K562 (cell line): ENCODE results near the gene ABCA7. TPM values are rescaled to one million over a fixed set of nuclear protein-coding genes. Genes with fewer than 3 reads are reported as not detected.

ENCODE experiments used
- ATAC-seq: fragments of 200-7000 bp; cut with Tn5 transposase; 3 replicates; pipeline ENCODE4 v1.9.1; 2020; ENCODE audit warnings: moderate library complexity
- BruUV-seq: library from RNA; stranded (reverse); fragments of 400-500 nt; replicated peaks from 2 replicates; lab custom pipeline; 2021; lab: Mats Ljungman, UMichigan
- CTCF ChIA-PET: fragments of 300-600 bp; formaldehyde crosslinking; extraction: SDS; loops from one replicate; lab custom pipeline; 2021; ENCODE audit warnings: low intra/inter-chr PET ratio; lab: Yijun Ruan, JAX
- POLR2A ChIA-PET: fragments of 300-600, 350-650 bp; sonication (Branson Sonifier 250); formaldehyde crosslinking; extraction: SDS; loops from one replicate; lab custom pipeline; 2021; ENCODE audit warnings: antibody characterized with exemption, inconsistent platforms; lab: Yijun Ruan, JAX
- DNase-seq, 4 experiments: peaks; one replicate each; pipeline versions ENCODE4 v3.0.0 to v3.0.0-alpha.2; 2011 to 2018; ENCODE audit warnings: low spot score in 3 of 4, mixed read lengths in 3 of 4; ENCODE audit errors: extremely low read depth in 1 of 4
- FAIRE-seq: peaks from 2 replicates; lab custom pipeline; 2011; peaks lifted over from hg19 to GRCh38; lab: Jason Lieb, UNC
- H2AFZ ChIP-seq: 2 replicates; pipeline ENCODE4 v1.6.0; 2011; ENCODE audit warnings: low read depth, low read length, control low read depth, inconsistent platforms
- H3K27ac ChIP-seq: fragments of 200-600 bp; 3 replicates; pipeline ENCODE4 v1.8.0; 2011; ENCODE audit warnings: low read depth, mild to moderate bottlenecking, control low read depth, inconsistent platforms, low read length, moderate library complexity, mixed read lengths; ENCODE audit errors: extremely low read depth
- H3K27me3 ChIP-seq, 2 experiments: fragments of 300-600 bp in 1 of 2; 2 replicates in 1 of 2; 3 replicates in 1 of 2; pipeline versions ENCODE4 v1.6.0 to v1.8.0; 2011; ENCODE audit warnings: inconsistent platforms in 2 of 2, low read length in 2 of 2, mild to moderate bottlenecking in 1 of 2, mixed read lengths in 1 of 2, moderate library complexity in 1 of 2; ENCODE audit not compliant: control insufficient read depth in 2 of 2, insufficient read depth in 2 of 2
- H3K36me3 ChIP-seq: fragments of 300-600 bp; 3 replicates; pipeline ENCODE4 v1.8.0; 2011; ENCODE audit warnings: mild to moderate bottlenecking, low read length, inconsistent platforms; ENCODE audit not compliant: control insufficient read depth, insufficient read depth
- H3K4me1 ChIP-seq, 2 experiments: fragments of 200-600 bp in 1 of 2; replicated peaks in 1 of 2; 2 replicates in 1 of 2; 3 replicates in 1 of 2; pipeline versions ENCODE4 v1.5.1 to v1.8.0; 2011; ENCODE audit warnings: inconsistent platforms in 2 of 2, low read length in 2 of 2, mild to moderate bottlenecking in 1 of 2, mixed read lengths in 1 of 2, moderate library complexity in 1 of 2; ENCODE audit not compliant: control insufficient read depth in 2 of 2, insufficient read depth in 2 of 2
- H3K4me2 ChIP-seq: 2 replicates; pipeline ENCODE4 v1.6.1; 2011; ENCODE audit warnings: low read length, control low read depth, inconsistent platforms, mixed read lengths; ENCODE audit not compliant: insufficient read depth
- H3K4me3 ChIP-seq: fragments of 200-600 bp; sonication (generic), shearing (Covaris generic); 2 replicates; pipeline ENCODE4 v1.5.1; 2016; ENCODE audit warnings: control low read depth, inconsistent platforms
- H3K79me2 ChIP-seq: fragments of 200-600 bp; 3 replicates; pipeline ENCODE4 v1.8.0; 2011; ENCODE audit warnings: low read length, inconsistent platforms; ENCODE audit not compliant: control insufficient read depth, insufficient read depth
- H3K9ac ChIP-seq, 2 experiments: 2 replicates each; pipeline versions ENCODE4 v1.6.0 to v1.6.1; 2011; ENCODE audit warnings: low read depth in 2 of 2, low read length in 2 of 2, control low read depth in 1 of 2, inconsistent platforms in 1 of 2, mild to moderate bottlenecking in 1 of 2, mixed read lengths in 1 of 2; ENCODE audit not compliant: insufficient read depth in 1 of 2
- H3K9me1 ChIP-seq: one replicate; pipeline ENCODE4 v1.6.0; 2011; ENCODE audit warnings: inconsistent platforms, mild to moderate bottlenecking, low read length, moderate library complexity; ENCODE audit not compliant: control insufficient read depth, insufficient read depth
- H3K9me3 ChIP-seq: replicated peaks from 2 replicates; pipeline ENCODE4 v1.5.1; 2011; ENCODE audit warnings: low read depth, low read length, inconsistent platforms; ENCODE audit not compliant: control insufficient read depth, insufficient read depth
- H4K20me1 ChIP-seq: replicated peaks from 2 replicates; pipeline ENCODE4 v1.6.1; 2011; ENCODE audit warnings: low read length, inconsistent platforms, mixed read lengths; ENCODE audit not compliant: control insufficient read depth, insufficient read depth
- ARID4B ChIP-seq: sonication (generic); formaldehyde crosslinking; IDR thresholded peaks from 2 replicates; pipeline ENCODE4 v1.8.0; 2022; ENCODE audit warnings: mild to moderate bottlenecking, missing genetic modification reagents
- CHD1 ChIP-seq: fragments of 200-600 bp; sonication (generic); IDR thresholded peaks from one replicate; pipeline ENCODE4 v1.6.1; 2012; ENCODE audit warnings: mild to moderate bottlenecking, moderate library complexity, low read length, inconsistent platforms
- HLTF ChIP-seq: fragments of 450-650 bp; IDR thresholded peaks from 2 replicates; pipeline ENCODE4 v1.6.1; 2016
- JUN ChIP-seq, 2 experiments: sonication (generic) in 1 of 2; formaldehyde crosslinking in 1 of 2; IDR thresholded peaks; 2 replicates each; pipeline versions ENCODE4 v1.6.1 to v1.8.0; 2012 to 2022; ENCODE audit warnings: borderline replicate concordance in 2 of 2, mild to moderate bottlenecking in 2 of 2, improper control_type of control experiment in 1 of 2, low read depth in 1 of 2, low read length in 1 of 2, missing genetic modification reagents in 1 of 2
- MED1 ChIP-seq: sonication (generic); formaldehyde crosslinking; IDR thresholded peaks from 2 replicates; pipeline ENCODE4 v1.8.1; 2023; ENCODE audit warnings: missing genetic modification reagents, borderline replicate concordance
- RBFOX2 ChIP-seq: fragments of 200-400 bp; formaldehyde crosslinking; IDR thresholded peaks from 2 replicates; pipeline ENCODE4 v1.6.1; 2017; ENCODE audit warnings: low read depth, mild to moderate bottlenecking, low read length, moderate library complexity
- ZBTB49 ChIP-seq: sonication (generic); formaldehyde crosslinking; IDR thresholded peaks from 2 replicates; pipeline ENCODE4 v1.8.0; 2022; ENCODE audit warnings: missing genetic modification reagents, mild to moderate bottlenecking, borderline replicate concordance
- ZNF384 ChIP-seq: IDR thresholded peaks from 2 replicates; pipeline ENCODE4 v1.6.1; 2012; ENCODE audit warnings: low read depth, low read length, improper control_type of control experiment
- WGBS: fragments of 100-300 bp; shearing (Covaris generic); methylation state at CpG from one replicate; pipeline ENCODE4 v1.1.6; 2016; ENCODE audit warnings: low coverage, mixed read lengths; ENCODE audit not compliant: insufficient coverage; ENCODE audit errors: missing lambda C conversion rate; 5-methylcytosine and 5-hydroxymethylcytosine counted together
- in situ Hi-C: fragments of 300-500 bp; cut with MboI; formaldehyde crosslinking; loops from 4 replicates; pipeline ENCODE4 v1.15.0; 2018; ENCODE audit warnings: inconsistent platforms, mixed read lengths
- intact Hi-C: fragments of 100-400 bp; cut with micrococcal nuclease; formaldehyde crosslinking; loops from 2 replicates; pipeline ENCODE4 v1.14.2; 2022
- polyA plus RNA-seq, 8 experiments: library from polyadenylated mRNA; depleted of rRNA in 4 of 8; stranded (reverse) in 5 of 8; unstranded in 3 of 8; fragments of >200 nt; fragmentation: Nextera tagmentation in 2 of 8; fragmentation: Illumina TruSeq in 1 of 8; extraction: Ambion mirVana in 2 of 8; extraction: Trizol in 1 of 8; gene quantifications; 2 replicates each; pipeline versions ENCODE4 v1.2.1 to v1.2.3, GENCODE V29; 2011 to 2014; ENCODE audit warnings: inconsistent platforms in 1 of 8, missing spikeins in 1 of 8
- total RNA-seq, 7 experiments: library from RNA; depleted of rRNA in 6 of 7; stranded (reverse); fragments of >200 nt in 6 of 7; fragmentation: Illumina TruSeq in 2 of 7; extraction: Trizol in 2 of 7; gene quantifications; 2 replicates each; pipeline versions ENCODE4 v1.2.1 to v1.2.3, GENCODE V29; 2011 to 2021; ENCODE audit warnings: low replicate concordance in 1 of 7
- TF ChIP-seq, protein P1 (sequence below): fragments of 450-650 bp; IDR thresholded peaks from 2 replicates; pipeline ENCODE4 v1.6.1; 2018; ENCODE audit not compliant: partially characterized antibody

The ABCA7 gene
- total and polyA plus RNA-seq, 9 of the 15 experiments (the other 6 are each of a cell fraction or from before 2014, with no cell fraction given): 2.3 to 96.1 (median 31.2) TPM

DNA sequence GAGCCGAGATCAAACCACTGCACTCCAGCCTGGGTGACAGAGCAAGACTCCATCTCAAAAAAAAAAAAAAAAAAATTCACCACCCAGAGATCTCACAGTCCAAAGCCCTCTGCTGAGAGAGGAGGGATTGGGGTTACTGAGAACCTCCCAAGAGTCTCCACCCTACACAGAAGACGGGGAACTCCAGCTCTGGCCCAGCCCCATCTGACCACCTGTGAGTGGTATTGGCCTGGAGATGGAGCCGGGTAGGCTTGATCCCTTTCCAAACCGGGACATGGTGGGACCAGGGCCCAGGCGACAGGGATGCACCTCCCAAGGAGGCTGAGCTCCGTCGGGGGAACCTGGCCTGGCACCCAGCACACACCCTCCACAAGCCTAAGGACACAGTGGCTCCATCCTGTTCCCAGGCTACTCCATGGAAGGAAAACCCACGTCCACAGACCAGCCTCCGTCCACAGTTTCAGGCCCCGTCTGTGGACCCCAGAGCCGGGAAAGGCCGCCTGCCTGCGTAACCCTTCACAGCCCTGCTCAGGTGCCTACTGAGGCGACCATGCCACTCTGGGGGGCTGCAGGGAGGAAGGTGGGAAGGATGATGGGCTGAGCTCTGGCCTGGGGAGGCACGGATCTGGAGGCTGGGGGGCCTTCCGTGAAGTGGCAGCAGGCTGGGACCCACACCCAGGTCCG lies 20.8 kb upstream of the ABCA7 start:
- peaks cover 27 to 87% of the 10 kb centered on the region in 2 experiments for H3K4me1 ChIP-seq
- in situ Hi-C loops (no loop called here), intact Hi-C loops (no loop called here)
- H3K9me1 ChIP-seq: peaks cover 16% of the 10 kb centered on the region
- peaks cover 71% of the 10 kb centered on the region for H3K79me2 ChIP-seq
- H3K27me3 ChIP-seq: no peaks in the 10 kb centered on the region
- WGBS: 43% methylated on average over 10 of the region's 17 CpGs
- BruUV-seq: no TSS peak
- H3K4me3 ChIP-seq: peak overlapping the region; percentile 94
- H3K4me2 ChIP-seq: peak overlapping the region; percentile 88
- ChIA-PET CTCF (no interaction called here), POLR2A (interaction anchor here (0.7 to 1.9 kb wide), 7 partner anchors 9 to 439 kb away, joined by 3 to 14 read pairs (median 5); partner anchors contain the start of genes CIRBP and WDR18)
- peaks cover 53% of the 10 kb centered on the region for H4K20me1 ChIP-seq
- peaks cover 55% of the 10 kb centered on the region; the same call in 2 of the 3 replicates for H3K36me3 ChIP-seq
- no peaks in the 10 kb centered on the region for H3K9me3 ChIP-seq
- TF ChIP-seq, protein P1, sequence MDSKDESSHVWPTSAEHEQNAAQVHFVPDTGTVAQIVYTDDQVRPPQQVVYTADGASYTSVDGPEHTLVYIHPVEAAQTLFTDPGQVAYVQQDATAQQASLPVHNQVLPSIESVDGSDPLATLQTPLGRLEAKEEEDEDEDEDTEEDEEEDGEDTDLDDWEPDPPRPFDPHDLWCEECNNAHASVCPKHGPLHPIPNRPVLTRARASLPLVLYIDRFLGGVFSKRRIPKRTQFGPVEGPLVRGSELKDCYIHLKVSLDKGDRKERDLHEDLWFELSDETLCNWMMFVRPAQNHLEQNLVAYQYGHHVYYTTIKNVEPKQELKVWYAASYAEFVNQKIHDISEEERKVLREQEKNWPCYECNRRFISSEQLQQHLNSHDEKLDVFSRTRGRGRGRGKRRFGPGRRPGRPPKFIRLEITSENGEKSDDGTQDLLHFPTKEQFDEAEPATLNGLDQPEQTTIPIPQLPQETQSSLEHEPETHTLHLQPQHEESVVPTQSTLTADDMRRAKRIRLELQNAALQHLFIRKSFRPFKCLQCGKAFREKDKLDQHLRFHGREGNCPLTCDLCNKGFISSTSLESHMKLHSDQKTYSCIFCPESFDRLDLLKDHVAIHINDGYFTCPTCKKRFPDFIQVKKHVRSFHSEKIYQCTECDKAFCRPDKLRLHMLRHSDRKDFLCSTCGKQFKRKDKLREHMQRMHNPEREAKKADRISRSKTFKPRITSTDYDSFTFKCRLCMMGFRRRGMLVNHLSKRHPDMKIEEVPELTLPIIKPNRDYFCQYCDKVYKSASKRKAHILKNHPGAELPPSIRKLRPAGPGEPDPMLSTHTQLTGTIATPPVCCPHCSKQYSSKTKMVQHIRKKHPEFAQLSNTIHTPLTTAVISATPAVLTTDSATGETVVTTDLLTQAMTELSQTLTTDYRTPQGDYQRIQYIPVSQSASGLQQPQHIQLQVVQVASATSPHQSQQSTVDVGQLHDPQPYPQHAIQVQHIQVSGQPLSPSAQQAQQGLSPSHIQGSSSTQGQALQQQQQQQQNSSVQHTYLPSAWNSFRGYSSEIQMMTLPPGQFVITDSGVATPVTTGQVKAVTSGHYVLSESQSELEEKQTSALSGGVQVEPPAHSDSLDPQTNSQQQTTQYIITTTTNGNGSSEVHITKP: peak; percentile 93
- TF ChIP-seq RBFOX2 (peak; percentile 3; the same call in 1 of the 2 replicates), HLTF (no peak), ZNF384 (0 out of 2 replicates have a peak, but pooled peaks have one; percentile 17), CHD1 (peak; percentile 40), ARID4B (CRISPR knock-in tag) (no peak), ZBTB49 (CRISPR knock-in tag) (no peak), MED1 (CRISPR knock-in tag) (0 out of 2 replicates have a peak, but pooled peaks have one; percentile 20), JUN (IDR thresholded peaks at IDR 0.05; ENCODE audit: borderline replicate concordance, low read depth, low read length) (no peak), JUN (CRISPR knock-in tag; IDR thresholded peaks at IDR 0.05; ENCODE audit: borderline replicate concordance) (0 out of 2 replicates have a peak, but pooled peaks have one; percentile 25)
- ATAC-seq: no peak
- FAIRE-seq: no peak
- H3K9ac ChIP-seq: peak overlapping the region; percentile 23 to 99; a peak in 2 of 4 replicates
- H3K27ac ChIP-seq: no peak overlapping the region
- H2AFZ ChIP-seq: no peak overlapping the region
- DNase-seq: no peak
